Fibroblast of the conjunctiva (primary cell): Measurements from ENCODE around the gene SMIM45.

Experiments
- DNase-seq: peaks from one replicate; pipeline ENCODE4 v3.0.0-alpha.2; 2010; ENCODE audit warnings: low read depth

SMIM45 gene

DNA sequence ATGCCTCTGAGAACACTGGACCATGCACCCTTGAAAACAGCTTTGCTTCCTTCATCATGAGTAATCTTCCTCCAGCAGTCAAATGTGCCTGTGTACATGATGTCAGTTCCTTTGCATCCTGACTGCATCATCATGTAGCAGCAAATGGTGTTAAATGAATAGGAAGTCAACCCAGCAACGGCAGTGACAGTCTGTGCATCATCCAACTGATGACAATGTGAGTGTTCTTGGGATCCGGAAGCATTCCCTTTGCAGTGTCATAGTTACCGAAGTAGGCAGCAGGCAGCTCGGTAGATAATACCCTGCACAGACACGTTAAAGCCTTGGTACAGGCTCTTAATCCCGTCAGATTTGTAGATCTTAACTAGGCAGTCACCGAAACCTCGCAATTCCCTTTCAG lies 49.2 kb downstream of the SMIM45 start:
- no peak for DNase-seq

GRCh38 chr22:42001706-42002105 lies 49.8 kb downstream of the SMIM45 start:
- no peak for DNase-seq

DNA sequence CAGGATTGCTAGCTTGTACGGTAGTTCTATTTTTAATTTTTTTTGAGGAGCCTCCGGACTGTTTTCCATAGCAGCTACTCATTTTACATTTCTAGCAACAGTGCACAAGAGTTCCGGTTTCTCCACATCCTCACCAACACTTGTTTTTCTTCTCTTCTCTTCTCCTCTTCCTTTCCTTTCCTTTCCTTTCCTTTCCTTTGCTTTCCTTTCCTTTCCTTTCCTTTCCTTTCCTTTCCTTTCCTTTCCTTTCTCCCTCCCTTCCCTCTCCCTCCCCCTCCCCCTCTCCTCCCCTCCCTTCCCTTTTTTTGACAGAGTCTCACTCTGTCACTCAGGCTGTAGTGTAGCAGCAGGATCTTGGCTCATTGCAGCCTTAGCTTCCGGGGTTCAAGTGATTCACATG lies 56.0 kb downstream of the SMIM45 start:
- DNase-seq, result no peak
